Esophagus muscularis mucosa (tissue), 4 donors: ENCODE data around the gene WBP2. TPM values are rescaled to one million over a fixed set of nuclear protein-coding genes. Genes with fewer than 3 reads are reported as not detected.

Source experiments
- DNase-seq: peaks from one replicate; pipeline ENCODE4 v3.0.0-alpha.2; 2017; ENCODE audit errors: extremely low spot score
- H3K27ac ChIP-seq, 4 donors: fragments of 200-600 bp; sonication (generic); replicated peaks in 1 of 4; 1 replicate in 3 of 4; 2 replicates in 1 of 4; pipeline ENCODE4 v1.5.1; 2016 to 2019; ENCODE audit warnings: mild to moderate bottlenecking in 1 of 4
- H3K27me3 ChIP-seq, 4 donors: fragments of 200-600 bp; sonication (generic); one replicate each; pipeline versions ENCODE4 v1.5.1 to v1.6.0; 2016 to 2019
- H3K36me3 ChIP-seq, 4 donors: fragments of 200-600 bp; sonication (generic); one replicate each; pipeline ENCODE4 v1.5.1; 2016 to 2019
- H3K4me1 ChIP-seq, 4 donors: fragments of 200-600 bp; sonication (generic); one replicate each; pipeline ENCODE4 v1.5.1; 2016 to 2019
- H3K4me3 ChIP-seq, 4 donors: fragments of 200-600 bp; sonication (generic); 1 replicate in 2 of 4; 2 replicates in 2 of 4; pipeline ENCODE4 v1.5.1; 2016 to 2019; ENCODE audit warnings: mild to moderate bottlenecking in 4 of 4, moderate library complexity in 1 of 4
- H3K9me3 ChIP-seq, 4 donors: fragments of 200-600 bp; sonication (generic); 1 replicate in 3 of 4; 2 replicates in 1 of 4; pipeline ENCODE4 v1.5.1; 2016 to 2019
- EP300 ChIP-seq: sonication (generic); formaldehyde crosslinking; IDR thresholded peaks from one replicate; pipeline ENCODE4 v1.6.1; 2017; ENCODE audit warnings: antibody characterized with exemption
- POLR2A ChIP-seq: fragments of 450-650 bp; IDR thresholded peaks from one replicate; pipeline ENCODE4 v1.6.1; 2017; ENCODE audit warnings: antibody characterized with exemption, moderate library complexity, mild to moderate bottlenecking, low read depth
- POLR2AphosphoS5 ChIP-seq, 2 donors: sonication (generic); formaldehyde crosslinking; IDR thresholded peaks; one replicate each; pipeline ENCODE4 v1.6.1; 2017; ENCODE audit warnings: antibody characterized with exemption in 2 of 2
- WGBS: methylation state at CpG from one replicate; pipeline ENCODE4 v1.1.5; 2018; 5-methylcytosine and 5-hydroxymethylcytosine counted together
- intact Hi-C: fragments of 100-400 bp; cut with DNase I; formaldehyde crosslinking; loops from one replicate; pipeline ENCODE4 v1.15.1; 2023
- total RNA-seq, 4 donors: library from RNA; depleted of rRNA; stranded (reverse); fragments of >200 nt; gene quantifications; one replicate each; pipeline versions ENCODE4 v1.1.0 to v1.2.1, GENCODE V29; 2016
- TF ChIP-seq, protein P1 (sequence below), 3 experiments: fragments of 200-600 bp in 2 of 3; fragments of 450-650 bp in 1 of 3; sonication (generic) in 2 of 3; IDR thresholded peaks; one replicate each; pipeline ENCODE4 v1.5.1; 2017 to 2019; ENCODE audit warnings: antibody characterized with exemption in 3 of 3, mild to moderate bottlenecking in 2 of 3, moderate library complexity in 1 of 3

Gene WBP2
- total RNA-seq, 4 donors from 2014 or later: 48.2 to 95.8 (median 85.2) TPM

DNA sequence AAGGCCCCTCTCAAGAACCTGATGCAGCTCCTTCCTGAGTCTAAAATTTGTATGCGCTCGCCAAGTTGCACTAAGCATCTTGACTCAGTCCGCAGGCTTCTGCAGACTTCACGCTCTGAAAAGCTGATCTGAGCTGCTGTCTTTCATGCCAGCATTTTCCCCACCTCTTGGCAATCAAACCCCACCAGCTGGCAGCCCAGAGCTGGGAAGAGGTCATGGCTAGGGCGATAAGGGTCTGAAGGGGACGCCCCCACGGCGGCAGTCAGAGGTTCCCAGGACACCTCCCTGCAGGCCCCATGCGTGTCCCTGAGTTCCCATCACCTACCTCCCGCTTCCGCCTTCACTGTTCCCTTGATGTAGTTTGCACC, 5.9 kb downstream of the WBP2 start:
- WGBS: 86% methylated on average over 11 of the region's 11 CpGs
- Histone ChIP-seq H3K36me3 (peaks cover 50 to 74% (median 70%) of the 10 kb centered on the region in 4 donors), H3K27ac (peak overlapping the region; percentile 39 to 71 (median 54)), H3K4me1 (peaks cover 96 to 99% (median 96%) of the 10 kb centered on the region in 4 donors), H3K4me3 (no peak overlapping the region), H3K27me3 (no peaks in the 10 kb centered on the region), H3K9me3 (no peaks in the 10 kb centered on the region)
- intact Hi-C loops: loop anchor here (5.0 kb wide), 1 partner anchor 33 kb away; no protein-coding TSS in a partner anchor
- TF ChIP-seq POLR2AphosphoS5 (IDR thresholded peaks at IDR 0.05): no peak
- no peak for DNase-seq

DNA sequence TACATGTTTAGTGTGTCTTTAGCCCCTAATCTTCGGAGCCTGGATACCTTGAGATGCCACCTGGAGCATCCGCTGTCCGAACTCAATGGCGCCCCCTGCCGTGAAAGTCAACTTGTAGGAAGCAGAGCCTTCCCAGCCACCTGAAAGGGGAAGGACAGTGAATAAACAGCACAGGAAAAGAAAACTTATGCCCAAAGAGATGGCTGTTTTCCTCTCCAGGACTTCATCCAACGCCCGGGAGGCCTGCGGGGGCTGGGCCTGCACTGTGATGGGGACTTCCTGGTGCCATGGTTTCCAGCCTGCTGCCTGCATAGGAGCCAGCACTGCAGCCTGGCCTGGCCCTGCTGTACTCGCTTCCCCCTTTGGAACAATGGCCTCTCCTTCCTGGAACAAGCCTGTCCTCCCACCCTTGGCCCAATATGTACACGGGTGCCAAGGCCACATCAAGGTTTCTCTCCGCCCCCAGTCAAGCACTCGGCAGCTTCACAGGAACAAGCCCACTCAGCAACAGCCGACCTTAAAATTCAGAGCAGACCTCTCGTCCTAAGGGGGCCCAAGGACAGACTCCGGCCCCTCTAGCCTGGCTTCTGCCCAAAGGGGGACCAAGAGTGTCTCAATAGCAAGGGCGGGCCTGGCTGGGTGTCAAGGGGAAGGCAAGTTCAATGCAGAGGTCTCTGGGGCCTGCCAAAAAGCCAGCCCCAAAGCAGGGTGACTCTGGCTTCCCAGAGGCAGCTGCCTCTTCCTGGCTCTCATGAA, 6.4 kb downstream of the WBP2 start:
- intact Hi-C loops: loop anchor here (5.0 kb wide), 1 partner anchor 34 kb away; no protein-coding TSS in a partner anchor
- H3K36me3 ChIP-seq: peaks cover 50 to 74% (median 70%) of the 10 kb centered on the region in 4 donors
- H3K27ac ChIP-seq: peak overlapping the region; percentile 39 to 71 (median 54)
- H3K4me1 ChIP-seq: peaks cover 91 to 96% (median 93%) of the 10 kb centered on the region in 4 donors
- TF ChIP-seq, protein P1, sequence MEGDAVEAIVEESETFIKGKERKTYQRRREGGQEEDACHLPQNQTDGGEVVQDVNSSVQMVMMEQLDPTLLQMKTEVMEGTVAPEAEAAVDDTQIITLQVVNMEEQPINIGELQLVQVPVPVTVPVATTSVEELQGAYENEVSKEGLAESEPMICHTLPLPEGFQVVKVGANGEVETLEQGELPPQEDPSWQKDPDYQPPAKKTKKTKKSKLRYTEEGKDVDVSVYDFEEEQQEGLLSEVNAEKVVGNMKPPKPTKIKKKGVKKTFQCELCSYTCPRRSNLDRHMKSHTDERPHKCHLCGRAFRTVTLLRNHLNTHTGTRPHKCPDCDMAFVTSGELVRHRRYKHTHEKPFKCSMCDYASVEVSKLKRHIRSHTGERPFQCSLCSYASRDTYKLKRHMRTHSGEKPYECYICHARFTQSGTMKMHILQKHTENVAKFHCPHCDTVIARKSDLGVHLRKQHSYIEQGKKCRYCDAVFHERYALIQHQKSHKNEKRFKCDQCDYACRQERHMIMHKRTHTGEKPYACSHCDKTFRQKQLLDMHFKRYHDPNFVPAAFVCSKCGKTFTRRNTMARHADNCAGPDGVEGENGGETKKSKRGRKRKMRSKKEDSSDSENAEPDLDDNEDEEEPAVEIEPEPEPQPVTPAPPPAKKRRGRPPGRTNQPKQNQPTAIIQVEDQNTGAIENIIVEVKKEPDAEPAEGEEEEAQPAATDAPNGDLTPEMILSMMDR (IDR thresholded peaks at IDR 0.05): peak; percentile 53 to 70 (median 55)
- TF ChIP-seq POLR2A (no peak), POLR2AphosphoS5 (IDR thresholded peaks at IDR 0.05) (peak; percentile 30 to 42)
- WGBS: 46% methylated on average over 16 of the region's 16 CpGs
- H3K4me3 ChIP-seq: no peak overlapping the region
- no peaks in the 10 kb centered on the region for H3K9me3 ChIP-seq
- DNase-seq: no peak
- H3K27me3 ChIP-seq: no peaks in the 10 kb centered on the region

DNA sequence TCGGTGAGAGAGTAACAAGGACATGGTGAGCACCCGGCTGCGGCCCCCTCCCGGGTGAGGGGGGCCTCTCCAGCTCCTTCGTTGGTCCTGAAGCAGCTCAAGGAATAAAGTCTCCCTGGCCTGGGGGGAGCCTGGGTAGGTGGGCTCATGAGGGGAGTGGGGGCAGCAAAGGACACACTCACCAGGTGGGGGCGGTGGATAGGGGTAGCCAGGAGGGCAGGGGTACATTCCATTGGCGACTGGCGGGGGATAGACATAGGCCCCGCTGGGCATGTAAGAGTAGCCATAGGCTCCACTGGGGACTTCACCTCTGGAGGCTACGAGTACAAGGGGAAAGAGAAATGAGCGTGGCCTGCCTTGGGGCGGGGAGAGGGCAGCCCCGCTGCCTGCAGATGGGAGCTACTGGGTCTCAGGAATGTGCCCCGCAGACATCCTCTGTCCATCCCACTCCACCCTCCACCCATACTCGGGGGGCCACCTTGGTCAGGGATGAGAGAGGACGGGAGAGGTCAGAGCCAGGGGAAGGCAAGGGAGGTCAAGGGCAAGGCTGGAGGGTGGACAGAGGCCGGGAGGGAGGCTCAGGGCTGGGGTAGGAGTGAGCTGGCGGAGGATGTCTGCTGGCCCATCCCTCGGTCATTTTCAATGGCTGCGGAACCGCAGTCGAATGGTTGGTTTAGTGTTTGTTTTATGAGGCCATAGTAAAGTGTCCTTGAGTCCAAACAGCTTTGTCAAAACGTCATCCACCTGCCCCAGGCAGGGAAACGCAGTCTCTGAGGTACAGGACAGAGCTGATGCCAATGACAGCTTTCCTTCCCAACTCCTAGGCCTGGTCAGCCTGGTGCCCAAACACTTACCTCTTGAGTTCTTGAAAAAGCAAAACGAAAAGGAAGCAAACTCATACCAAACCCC, 7.3 kb downstream of the WBP2 start:
- Histone ChIP-seq H3K27me3 (no peaks in the 10 kb centered on the region), H3K9me3 (no peaks in the 10 kb centered on the region), H3K4me3 (no peak overlapping the region), H3K27ac (peak overlapping the region; percentile 34 to 71 (median 52)), H3K4me1 (peaks cover 83 to 87% (median 85%) of the 10 kb centered on the region in 4 donors), H3K36me3 (peaks cover 50 to 75% (median 69%) of the 10 kb centered on the region in 4 donors)
- TF ChIP-seq, protein P1 (IDR thresholded peaks at IDR 0.05): no peak
- TF ChIP-seq EP300 (no peak), POLR2AphosphoS5 (IDR thresholded peaks at IDR 0.05) (no peak), POLR2A (no peak)
- WGBS: 83% methylated on average over 25 of the region's 25 CpGs
- intact Hi-C loops: loop anchor here (5.0 kb wide), 1 partner anchor 34 kb away; no protein-coding TSS in a partner anchor
- DNase-seq: no peak

DNA sequence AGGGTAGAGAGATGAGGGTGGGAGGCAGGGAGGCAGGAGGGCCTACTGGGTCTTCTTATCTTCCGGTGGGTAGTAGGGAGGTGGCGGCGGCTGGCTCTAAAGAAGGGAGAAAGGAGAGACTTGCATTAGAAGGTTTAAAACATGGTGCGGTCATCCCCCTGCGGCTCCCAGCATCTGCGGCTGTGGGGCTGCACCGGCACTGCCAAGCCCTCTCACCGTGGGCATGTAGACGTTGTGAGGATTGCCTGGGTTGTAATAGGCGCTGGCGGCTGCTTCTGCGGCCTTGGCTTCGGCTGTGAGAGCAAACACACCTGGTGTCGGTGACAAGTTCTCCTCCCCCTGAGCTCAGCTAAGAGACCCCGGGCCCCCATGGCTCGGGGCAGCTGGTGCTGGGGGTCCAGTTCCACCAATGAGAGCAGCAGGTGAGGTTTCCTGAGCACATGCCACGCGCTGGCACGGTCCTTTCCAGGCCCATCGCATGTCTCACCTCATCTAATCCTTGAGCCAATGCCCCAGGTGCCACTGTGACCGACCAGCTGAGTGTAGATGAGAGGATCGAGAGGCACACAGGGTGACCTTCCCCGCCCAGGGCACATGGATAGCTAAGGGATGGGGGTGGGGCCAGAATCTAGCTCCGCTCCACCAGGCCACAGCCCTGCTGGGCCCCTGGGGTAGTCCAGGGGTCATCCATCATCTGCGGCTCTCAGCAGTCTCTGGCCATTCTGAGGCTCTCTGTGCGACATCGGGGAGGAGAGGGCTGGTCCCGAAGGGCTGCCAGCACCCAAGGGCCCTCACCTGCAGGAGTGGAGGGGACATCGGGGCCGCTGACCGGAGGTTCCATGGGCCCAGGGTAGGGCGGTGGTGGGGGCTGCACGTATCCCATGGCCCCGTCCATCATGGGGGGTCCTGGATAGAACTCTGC, 8.2 kb downstream of the WBP2 start:
- no peak for DNase-seq
- Histone ChIP-seq H3K4me1 (peaks cover 75 to 79% (median 76%) of the 10 kb centered on the region in 4 donors), H3K9me3 (no peaks in the 10 kb centered on the region), H3K27ac (peak overlapping the region; percentile 71 to 73 (median 72)), H3K4me3 (no peak overlapping the region), H3K27me3 (no peaks in the 10 kb centered on the region), H3K36me3 (peaks cover 50 to 77% (median 62%) of the 10 kb centered on the region in 4 donors)
- intact Hi-C loops: loop anchor here (5.0 kb wide), 1 partner anchor 35 kb away; no protein-coding TSS in a partner anchor
- WGBS: 81% methylated on average over 19 of the region's 34 CpGs
- TF ChIP-seq POLR2AphosphoS5 (IDR thresholded peaks at IDR 0.05) (no peak), EP300 (no peak), POLR2A (no peak)
- TF ChIP-seq, protein P1 (IDR thresholded peaks at IDR 0.05): no peak
